ENCODE measurements around the gene CBX3.
"Not testable (repeated sequence)": the region's sequence is repeated elsewhere in the genome, so short reads cannot be mapped to it uniquely, and the experiment has no call there.

Gene CBX3

GRCh38 chr7:26192485-26193087 is 9.0 kb upstream of the CBX3 start:
- no peak overlapping the region for H3K4me3 ChIP-seq
- peaks cover 0 to 69% (median 39%) of the 10 kb centered on the region in 4 donors for H3K4me1 ChIP-seq
- H3K27me3 ChIP-seq: no peaks in the 10 kb centered on the region
- no peak overlapping the region for H3K27ac ChIP-seq
- peaks cover 93 to 99% (median 95%) of the 10 kb centered on the region in 3 donors for H3K36me3 ChIP-seq
- TF ChIP-seq, protein P1, sequence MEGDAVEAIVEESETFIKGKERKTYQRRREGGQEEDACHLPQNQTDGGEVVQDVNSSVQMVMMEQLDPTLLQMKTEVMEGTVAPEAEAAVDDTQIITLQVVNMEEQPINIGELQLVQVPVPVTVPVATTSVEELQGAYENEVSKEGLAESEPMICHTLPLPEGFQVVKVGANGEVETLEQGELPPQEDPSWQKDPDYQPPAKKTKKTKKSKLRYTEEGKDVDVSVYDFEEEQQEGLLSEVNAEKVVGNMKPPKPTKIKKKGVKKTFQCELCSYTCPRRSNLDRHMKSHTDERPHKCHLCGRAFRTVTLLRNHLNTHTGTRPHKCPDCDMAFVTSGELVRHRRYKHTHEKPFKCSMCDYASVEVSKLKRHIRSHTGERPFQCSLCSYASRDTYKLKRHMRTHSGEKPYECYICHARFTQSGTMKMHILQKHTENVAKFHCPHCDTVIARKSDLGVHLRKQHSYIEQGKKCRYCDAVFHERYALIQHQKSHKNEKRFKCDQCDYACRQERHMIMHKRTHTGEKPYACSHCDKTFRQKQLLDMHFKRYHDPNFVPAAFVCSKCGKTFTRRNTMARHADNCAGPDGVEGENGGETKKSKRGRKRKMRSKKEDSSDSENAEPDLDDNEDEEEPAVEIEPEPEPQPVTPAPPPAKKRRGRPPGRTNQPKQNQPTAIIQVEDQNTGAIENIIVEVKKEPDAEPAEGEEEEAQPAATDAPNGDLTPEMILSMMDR (IDR thresholded peaks at IDR 0.05): no peak
- DNase-seq: no peak
- intact Hi-C loops (cut with DNase I; ENCODE audit: low total_unique reads): no loop called here
- no peaks in the 10 kb centered on the region for H3K9me3 ChIP-seq

DNA sequence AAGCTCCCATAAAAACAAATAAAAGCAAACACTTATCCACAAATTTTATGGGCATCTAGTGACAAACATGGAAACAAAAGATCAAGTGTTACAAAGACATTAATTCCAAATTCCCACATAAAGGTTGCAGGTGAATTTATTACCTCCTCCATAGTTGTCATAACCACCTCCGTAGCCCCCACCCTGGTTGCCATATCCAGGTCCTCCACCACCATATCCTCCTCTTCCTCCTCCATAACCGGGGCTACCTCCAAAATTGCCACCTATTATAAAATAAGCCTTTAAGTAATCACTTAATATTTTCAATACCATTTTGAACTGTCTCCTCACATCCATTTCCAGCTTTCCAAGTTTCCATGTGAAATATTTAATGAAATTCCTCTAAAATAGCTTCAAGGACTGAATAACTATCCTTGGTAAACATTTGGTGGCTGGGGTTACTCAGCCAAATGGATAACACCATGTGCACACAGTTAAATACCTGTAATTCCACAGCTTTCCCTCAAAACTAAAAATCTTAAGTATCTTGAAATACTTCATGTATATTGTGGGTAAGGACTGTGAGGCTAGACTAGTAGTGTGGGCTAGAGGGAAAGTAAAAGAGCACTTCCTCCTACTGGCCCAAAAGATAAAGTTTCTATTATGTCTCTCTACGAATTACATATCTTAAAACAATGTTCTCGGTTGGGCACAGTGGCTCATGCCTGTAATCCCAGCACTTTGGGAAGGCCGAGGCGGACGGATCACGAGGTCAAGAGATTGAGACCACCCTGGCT is 7.9 kb upstream of the CBX3 start:
- DNase-seq: no peak
- TF ChIP-seq, protein P1 (IDR thresholded peaks at IDR 0.05): no peak
- Histone ChIP-seq H3K27ac (no peak overlapping the region), H3K36me3 (peaks cover 87 to 89% (median 89%) of the 10 kb centered on the region in 3 donors), H3K4me1 (peaks cover 0 to 73% (median 39%) of the 10 kb centered on the region in 4 donors), H3K9me3 (no peaks in the 10 kb centered on the region), H3K4me3 (no peak overlapping the region), H3K27me3 (no peaks in the 10 kb centered on the region)
- intact Hi-C loops (cut with DNase I; ENCODE audit: low total_unique reads): no loop called here

GRCh38 chr7:26194764-26195163 is 6.8 kb upstream of the CBX3 start:
- not testable (repeated sequence) for H3K4me3 ChIP-seq, H3K9me3 ChIP-seq, DNase-seq, H3K27me3 ChIP-seq, H3K27ac ChIP-seq
- H3K36me3 ChIP-seq: peaks cover 76 to 79% (median 77%) of the 10 kb centered on the region in 3 donors
- intact Hi-C loops (cut with DNase I; ENCODE audit: low total_unique reads): loop anchor here (5.0 kb wide), 2 partner anchors 173 to 978 kb away; partner anchors contain the start of gene HOXA10
- H3K4me1 ChIP-seq: peaks cover 0 to 73% (median 39%) of the 10 kb centered on the region in 4 donors

DNA sequence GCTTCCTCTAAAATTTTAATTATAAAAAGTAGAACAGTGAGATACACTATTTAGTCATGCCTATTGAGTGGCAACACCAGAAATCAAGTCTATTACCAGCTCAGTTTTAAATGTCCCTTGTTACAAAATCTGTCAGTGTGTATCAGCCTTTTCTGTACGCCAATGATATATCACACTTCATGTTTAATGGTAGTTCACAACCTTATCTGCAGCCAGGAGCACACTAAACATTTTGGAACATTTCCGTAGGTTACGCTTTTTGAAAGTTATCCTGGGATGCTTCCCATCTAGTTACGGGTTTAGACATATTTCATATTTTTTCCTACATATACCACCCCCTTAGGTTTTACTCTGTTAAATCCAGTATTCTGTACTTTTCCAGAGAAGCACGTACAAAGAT is 6.4 kb upstream of the CBX3 start:
- intact Hi-C loops (cut with DNase I; ENCODE audit: low total_unique reads): loop anchor here (5.0 kb wide), 2 partner anchors 172 to 977 kb away; partner anchors contain the start of gene HOXA10
- no peak overlapping the region for H3K4me3 ChIP-seq

GRCh38 chr7:26195867-26196657 is 5.5 kb upstream of the CBX3 start:
- H3K4me3 ChIP-seq: peak overlapping the region in 1 of 2 donors; percentile 74
- peaks cover 63 to 66% (median 64%) of the 10 kb centered on the region in 3 donors for H3K36me3 ChIP-seq
- H3K4me1 ChIP-seq: peaks cover 0 to 67% (median 39%) of the 10 kb centered on the region in 4 donors
- no peaks in the 10 kb centered on the region for H3K27me3 ChIP-seq
- H3K9me3 ChIP-seq: no peaks in the 10 kb centered on the region
- H3K27ac ChIP-seq: peak overlapping the region; percentile 19 to 27
- TF ChIP-seq, protein P1 (IDR thresholded peaks at IDR 0.05): no peak
- no peak for DNase-seq
- intact Hi-C loops (cut with DNase I; ENCODE audit: low total_unique reads): loop anchor here (5.0 kb wide), 2 partner anchors 171 to 976 kb away; partner anchors contain the start of gene HOXA10

More for the DNA sequence above, 6.4 kb upstream of the CBX3 start:
- peaks cover 72 to 74% (median 73%) of the 10 kb centered on the region in 3 donors for H3K36me3 ChIP-seq
- peaks cover 0 to 73% (median 39%) of the 10 kb centered on the region in 4 donors for H3K4me1 ChIP-seq
- H3K27me3 ChIP-seq: no peaks in the 10 kb centered on the region
- DNase-seq: no peak
- no peak overlapping the region for H3K27ac ChIP-seq
- H3K9me3 ChIP-seq: no peaks in the 10 kb centered on the region
- TF ChIP-seq, protein P1 (IDR thresholded peaks at IDR 0.05): no peak

Data from tibial artery (tissue), 4 donors.